Measurements from ENCODE around the gene ZC3H18.
"Not testable (repeated sequence)": the region's sequence is repeated elsewhere in the genome, so short reads cannot be mapped to it uniquely, and the experiment has no call there.

The ZC3H18 gene

DNA sequence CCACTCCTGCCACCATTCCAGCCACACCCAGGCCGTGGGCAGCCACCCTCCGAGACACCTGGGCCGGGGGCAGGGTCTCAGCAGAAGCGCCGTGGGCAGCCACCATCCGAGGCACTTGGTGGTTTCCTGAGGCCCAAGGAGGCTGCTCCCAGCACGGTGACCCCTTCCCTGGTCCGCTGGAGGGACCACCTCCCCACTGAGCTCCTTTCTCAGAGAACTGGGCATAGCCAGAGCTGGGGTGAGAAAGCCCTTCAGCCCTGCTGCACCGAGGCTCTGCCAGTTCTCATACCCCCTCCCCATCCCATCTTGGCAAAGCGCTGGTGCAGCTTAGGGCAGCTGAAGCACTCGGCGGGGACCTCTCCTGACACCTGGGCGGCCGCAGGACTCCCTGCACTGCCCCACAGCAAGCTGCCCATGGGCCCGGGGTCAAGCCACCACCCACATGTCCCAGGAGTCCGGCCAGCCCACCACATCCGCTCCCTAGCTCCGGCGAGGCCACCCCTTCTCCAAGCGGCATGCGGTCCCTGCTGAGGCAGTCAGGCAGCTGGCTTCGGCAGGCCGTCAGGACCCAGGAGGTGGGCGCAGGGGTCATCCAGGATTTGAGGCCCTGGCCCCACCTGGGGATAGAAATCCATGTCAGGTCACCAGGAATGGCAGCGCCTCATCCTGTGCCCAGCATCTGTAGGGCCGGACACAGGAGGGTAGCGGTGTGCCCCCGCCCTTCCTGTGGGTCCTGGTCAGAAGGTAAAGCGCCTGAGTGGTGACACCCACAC, 82.0 kb downstream of the ZC3H18 start:
- no peak for DNase-seq (ENCODE audit: low read depth in 2 of 2, low spot score in 1 of 2)

DNA sequence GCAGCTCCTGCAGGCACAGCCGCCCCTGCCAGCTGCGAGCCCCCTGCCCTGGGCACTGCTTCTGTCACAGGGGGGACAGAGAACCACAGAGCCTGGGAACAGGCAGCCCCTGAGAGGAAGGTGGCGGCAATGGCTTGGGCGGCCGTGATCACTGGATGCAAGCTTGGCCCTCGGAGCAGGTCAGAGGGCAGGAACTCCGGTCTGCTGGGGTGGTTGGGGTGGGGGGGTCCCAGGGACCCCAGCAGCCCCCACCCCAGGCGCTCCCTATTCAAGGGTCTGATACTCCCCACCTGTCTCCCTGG, 82.5 kb downstream of the ZC3H18 start:
- DNase-seq (ENCODE audit: low read depth in 2 of 2, low spot score in 1 of 2) = no peak

DNA sequence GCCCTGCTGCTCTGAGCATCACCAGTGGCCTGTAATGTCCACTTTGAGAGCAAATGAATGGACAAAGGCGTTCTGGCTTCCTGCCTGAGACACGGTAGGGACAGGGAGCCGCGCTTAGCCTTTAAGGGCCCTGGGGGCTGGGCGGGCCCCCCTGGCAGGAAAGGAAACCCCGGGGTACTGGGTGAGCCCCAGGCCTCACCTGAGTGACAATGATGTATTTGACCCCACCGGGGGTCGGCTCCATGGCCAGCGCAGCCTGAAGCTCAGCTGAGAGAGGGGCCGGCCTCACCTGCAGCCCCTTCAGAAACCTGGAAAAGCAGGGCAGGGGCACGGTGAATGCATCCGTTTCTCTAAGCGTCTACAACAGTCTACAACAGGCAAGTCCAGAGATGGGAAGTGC, 82.9 kb downstream of the ZC3H18 start:
- no peak for DNase-seq (ENCODE audit: low read depth in 2 of 2, low spot score in 1 of 2)

DNA sequence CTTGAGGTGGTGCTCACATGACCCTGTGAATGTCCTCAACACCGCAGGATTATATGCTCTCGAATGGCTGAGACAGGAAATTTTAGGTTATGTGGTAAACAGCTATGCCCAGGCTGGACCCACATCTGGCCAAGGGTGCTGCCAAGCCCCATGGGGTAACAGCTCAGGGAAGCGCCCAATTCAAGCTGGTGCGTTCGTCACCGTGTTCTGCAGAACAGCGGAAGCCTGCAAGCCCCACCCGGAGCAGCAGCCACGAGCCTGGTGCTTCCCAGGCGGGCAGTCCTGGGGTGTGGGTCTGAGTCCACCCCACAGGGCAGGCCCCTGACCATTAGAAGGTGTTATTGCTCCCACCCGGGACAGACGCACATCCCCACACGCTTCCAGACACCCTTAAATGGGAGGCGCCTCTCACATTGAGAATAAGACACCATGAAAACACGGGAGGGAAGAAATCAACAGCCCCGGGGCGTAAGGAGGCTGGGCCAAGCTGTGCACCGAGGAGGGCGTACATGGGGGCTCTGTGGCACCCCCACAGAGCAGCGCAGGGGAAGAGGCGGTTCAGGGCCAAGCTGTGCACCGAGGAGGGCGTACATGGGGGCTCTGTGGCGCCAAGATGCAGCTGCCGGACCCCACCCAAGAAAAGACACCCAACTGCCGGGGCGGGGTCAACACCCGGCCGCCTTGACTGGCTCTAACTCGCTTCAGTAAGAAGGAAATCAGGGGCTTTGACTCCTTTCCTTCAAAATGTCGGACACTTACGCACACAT, 83.6 kb downstream of the ZC3H18 start:
- no peak for DNase-seq (ENCODE audit: low read depth in 2 of 2, low spot score in 1 of 2)

- DNase-seq (ENCODE audit: low read depth in 2 of 2, low spot score in 1 of 2) = no peak
Measured at GRCh38 chr16:88654363-88655052, 84.3 kb downstream of the ZC3H18 start.

DNA sequence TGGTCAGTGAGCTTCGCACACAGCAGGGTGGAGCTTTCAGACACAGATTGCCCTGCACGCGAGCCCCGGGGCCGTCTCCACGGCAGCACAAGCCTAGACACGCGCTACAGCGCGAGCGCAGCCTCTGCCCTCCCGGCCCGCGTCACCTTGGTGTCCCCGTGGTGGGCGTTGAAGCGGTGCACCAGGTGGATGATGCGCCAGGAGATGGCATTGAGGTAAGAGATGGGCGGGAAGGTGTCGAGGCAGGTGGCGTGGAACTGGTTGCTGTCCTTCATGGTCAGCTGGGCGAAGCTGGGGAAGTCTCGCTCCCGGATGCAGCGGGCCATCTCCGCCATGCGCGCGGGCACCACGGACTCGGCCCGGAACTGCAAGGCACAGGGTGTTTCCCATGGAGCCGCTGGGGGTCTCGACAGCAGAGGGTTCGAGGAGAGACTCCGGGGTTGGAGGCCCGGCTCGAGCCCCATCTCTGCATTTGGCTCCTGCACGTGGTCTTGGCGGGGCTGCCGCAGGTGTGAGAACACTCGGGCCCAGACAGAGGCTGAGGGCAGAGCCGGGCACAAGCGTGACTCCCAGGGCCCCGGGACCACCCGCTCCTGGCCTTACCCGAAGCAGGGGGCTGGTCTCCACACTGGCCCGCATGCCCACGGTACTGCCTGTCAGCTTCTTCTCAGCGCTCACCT, 85.0 kb downstream of the ZC3H18 start:
- DNase-seq (ENCODE audit: low read depth in 2 of 2, low spot score in 1 of 2) = no peak

- DNase-seq (ENCODE audit: low read depth in 2 of 2, low spot score in 1 of 2) = no peak
Measured at GRCh38 chr16:88655733-88656281, 85.6 kb downstream of the ZC3H18 start.

DNA sequence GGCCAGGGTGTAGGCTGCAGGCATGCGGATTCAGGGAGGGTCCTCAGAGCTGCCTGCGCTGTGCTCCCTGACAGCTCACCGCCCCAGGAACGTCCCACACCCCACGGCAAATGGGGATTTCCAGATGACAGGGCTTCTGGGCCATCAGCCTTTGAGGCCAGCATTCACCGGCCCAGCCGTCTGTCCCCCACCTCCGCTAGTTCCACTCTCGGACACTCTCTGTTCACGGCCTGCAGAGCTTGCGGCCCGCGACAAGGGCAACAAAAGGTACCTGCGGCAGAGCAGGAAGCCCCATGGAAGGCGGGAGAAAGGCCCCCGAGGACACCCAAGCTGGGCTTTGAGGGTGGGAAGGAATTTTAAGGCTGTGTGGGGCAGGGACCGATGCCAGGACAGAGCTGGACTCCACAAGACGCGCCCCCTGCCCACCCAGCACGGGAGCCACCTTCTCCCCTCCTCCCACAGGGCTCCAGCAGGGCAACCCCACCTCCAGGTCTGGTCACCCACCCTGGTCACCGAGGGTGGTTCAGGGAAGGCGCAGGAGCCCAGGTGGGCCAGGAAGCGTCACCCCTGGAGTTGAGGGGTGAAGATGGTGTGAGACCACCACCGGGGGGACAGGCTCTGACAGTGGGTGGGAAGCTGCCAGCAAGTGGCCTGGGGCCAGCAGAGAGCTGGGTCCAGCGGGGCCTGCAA, 86.2 kb downstream of the ZC3H18 start:
- DNase-seq (ENCODE audit: low read depth in 2 of 2, low spot score in 1 of 2) = no peak

- no peak for DNase-seq (ENCODE audit: low read depth in 2 of 2, low spot score in 1 of 2)
Measured at GRCh38 chr16:88657371-88657770, 87.2 kb downstream of the ZC3H18 start.

DNA sequence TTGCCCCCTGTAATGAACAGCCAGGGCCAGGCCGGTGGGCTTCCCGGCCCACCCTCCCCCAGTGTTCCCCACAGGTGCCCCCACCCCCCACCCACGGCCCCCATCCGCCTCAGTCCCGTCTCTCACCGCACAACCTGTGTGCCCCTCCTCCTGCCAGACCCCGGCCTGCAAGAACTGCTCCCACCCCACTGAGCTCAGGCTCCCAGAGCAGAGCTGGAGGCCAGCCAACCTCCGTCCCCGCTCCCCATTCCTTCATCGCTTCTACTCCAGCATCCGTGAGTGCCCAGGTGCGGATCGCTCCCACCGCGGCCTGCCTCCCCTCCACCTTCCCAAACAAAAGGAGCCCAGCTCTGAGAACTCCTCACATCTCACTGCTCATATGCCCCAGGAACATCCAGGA, 88.5 kb downstream of the ZC3H18 start:
- DNase-seq (ENCODE audit: low read depth in 2 of 2, low spot score in 1 of 2) = no peak

DNA sequence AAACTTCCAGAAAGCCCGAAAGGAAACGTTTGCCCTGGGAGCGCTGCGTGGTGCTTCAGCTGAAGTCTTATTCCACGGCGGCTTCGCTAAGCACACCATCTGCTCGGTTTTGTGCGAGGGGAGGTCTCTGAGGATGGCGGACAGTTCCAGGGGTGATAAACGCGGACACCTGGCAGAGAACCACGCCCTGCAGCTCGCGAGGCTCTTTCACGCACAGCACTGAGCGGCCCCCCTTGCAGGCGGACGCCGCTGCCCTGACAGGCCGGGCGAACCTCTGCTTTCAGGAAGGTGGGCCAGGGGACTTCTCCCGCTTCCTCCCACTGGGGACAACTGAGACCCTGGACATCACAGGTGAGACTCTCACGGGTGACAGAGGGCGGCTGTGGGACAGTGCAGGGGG, 89.0 kb downstream of the ZC3H18 start:
- DNase-seq (ENCODE audit: low read depth in 2 of 2, low spot score in 1 of 2) = no peak

- no peak for DNase-seq (ENCODE audit: low read depth in 2 of 2, low spot score in 1 of 2)
Measured at GRCh38 chr16:88661468-88661867, 91.3 kb downstream of the ZC3H18 start.

DNA sequence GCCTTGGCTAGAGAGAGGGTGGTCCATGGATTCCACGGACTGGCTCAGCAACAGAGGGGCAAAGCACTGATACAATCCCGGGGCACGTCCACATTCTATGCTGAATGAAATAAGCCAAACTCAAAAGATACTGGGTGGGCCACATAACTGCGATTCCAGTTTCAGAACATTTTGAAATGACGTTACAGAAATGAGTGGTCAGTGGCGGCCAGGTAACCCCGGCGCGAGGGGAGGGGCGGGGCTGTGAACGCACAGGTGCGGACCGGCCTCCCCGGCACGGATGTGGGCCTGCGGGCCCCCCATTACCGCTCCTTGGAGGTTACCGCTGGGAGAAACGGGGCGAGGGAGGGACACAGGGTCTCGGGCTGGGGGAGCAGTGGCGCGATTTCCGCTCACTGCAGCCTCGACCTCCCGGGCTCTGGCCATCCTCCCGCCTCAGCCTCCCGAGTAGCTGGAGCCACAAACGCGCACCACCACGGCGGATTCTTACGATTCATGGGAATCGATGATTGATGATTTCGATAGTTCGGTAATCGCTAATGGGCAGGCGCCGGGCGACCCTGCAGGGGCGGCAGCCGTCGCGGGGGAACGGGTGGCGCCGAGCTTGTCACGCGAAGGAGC, 92.1 kb downstream of the ZC3H18 start:
- DNase-seq (ENCODE audit: low read depth in 2 of 2, low spot score in 1 of 2) = no peak

- DNase-seq (ENCODE audit: low read depth in 2 of 2, low spot score in 1 of 2) = peak; percentile 75 to 91
Measured at GRCh38 chr16:88662843-88663606, 92.8 kb downstream of the ZC3H18 start, which contains the start of gene MVD. Gene MVD, minus strand, starts transcription at chr16:88663091. Its CDS starts 11 bp downstream, at chr16:88663080.

DNA sequence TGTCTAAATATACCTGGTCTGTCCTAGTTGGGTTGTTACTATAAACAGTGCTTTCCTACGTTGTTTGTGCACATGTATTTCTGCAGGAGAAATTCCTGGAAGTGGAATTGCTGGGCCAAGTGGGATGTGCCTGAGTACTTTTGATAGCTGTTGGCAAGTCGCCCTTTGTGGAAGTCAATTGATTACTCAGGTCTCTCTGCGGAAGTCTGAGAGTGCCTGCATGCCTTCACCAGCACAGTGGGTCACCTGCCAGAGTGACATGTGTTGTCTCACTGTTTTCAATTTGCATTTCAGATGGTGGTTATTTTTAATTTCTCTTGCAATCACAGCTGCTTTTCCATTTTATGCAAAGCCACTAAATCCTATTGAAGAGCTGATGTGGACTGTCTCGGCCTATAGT, 94.9 kb downstream of the ZC3H18 start:
- no peak for DNase-seq (ENCODE audit: low read depth in 2 of 2, low spot score in 1 of 2)

DNA sequence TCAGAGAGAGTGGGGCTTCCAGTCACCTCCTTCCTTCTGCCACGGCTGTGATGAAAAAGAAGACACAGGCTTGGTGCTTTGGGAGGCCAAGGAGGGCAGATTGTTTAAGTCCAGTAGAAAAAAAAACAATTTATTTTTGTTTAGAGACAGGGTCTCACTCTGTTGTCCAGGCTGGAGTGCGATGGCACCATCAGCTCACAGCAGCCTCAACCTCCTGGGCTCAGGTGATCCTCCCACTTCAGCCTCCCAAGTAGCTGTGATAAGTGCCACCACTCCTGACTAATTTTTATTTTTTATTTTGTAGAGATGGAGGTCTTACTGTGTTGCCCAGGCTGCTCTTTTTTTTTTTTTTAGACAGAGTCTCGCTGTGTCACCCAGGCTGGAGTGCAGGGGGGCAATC, 95.4 kb downstream of the ZC3H18 start:
- no peak for DNase-seq (ENCODE audit: low read depth in 2 of 2, low spot score in 1 of 2)

- no peak for DNase-seq (ENCODE audit: low read depth in 2 of 2, low spot score in 1 of 2)
Measured at GRCh38 chr16:88667461-88667860, 97.3 kb downstream of the ZC3H18 start.

DNA sequence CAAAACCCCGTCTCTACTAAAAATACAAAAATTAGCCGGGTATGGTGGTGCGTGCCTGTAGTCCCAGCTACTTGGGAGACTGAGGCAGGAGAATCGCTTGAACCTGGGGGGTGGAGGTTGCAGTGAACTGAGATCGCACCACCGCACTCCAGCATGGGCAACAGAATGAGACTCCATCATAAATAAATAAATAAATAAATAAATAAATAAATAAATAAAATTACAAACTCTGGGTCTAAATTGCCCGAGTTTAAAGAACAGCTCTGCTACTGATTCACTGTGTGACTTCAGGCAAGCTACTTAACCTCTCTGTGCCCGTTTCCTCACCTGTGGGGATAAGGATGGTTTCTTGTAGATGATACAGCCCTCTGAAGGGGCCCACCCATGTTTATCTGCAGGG, 99.3 kb downstream of the ZC3H18 start:
- DNase-seq (ENCODE audit: low read depth in 2 of 2, low spot score in 1 of 2) = not testable (repeated sequence)

DNA sequence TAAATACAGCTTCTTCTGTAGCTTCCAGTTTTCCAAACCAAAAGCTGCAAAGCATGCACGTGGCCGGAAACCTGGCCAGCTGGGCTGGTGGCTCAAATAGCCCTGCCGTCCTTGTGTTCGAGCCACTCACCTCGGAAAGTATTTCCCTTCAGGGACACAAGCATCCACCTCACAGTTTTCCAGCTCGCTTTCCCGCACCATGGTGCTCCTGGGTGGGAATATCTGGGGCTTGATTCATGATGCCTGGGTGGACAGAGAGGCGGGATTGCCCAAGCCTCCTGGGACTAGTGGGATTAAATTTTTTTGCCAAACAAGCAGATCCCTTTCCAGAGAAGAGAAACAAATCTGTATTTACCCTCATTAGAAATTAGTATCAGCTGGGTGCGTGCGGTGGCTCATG, 99.8 kb downstream of the ZC3H18 start:
- no peak for DNase-seq (ENCODE audit: low read depth in 2 of 2, low spot score in 1 of 2)

Measured in stimulated activated CD8-positive, alpha-beta memory T cell treated with anti-CD3 and anti-CD28 coated beads, Interleukin-4, amount 100 ng/mL, for 1 hour (primary cell).